K562 (cell line): ENCODE data around the gene SPECC1L. TPM values are rescaled to one million over a fixed set of nuclear protein-coding genes. Genes with fewer than 3 reads are reported as not detected.
A peak's percentile ranks its signal among the peaks of the same experiment; 100 is the strongest.

Experiments
- BACH1 ChIP-seq: fragments of 200-800 bp; sonication (Bioruptor generic); IDR thresholded peaks from 2 replicates; pipeline ENCODE4 v1.6.1; 2016; ENCODE audit warnings: missing genetic modification characterization, missing compliant biosample characterization
- ESRRA ChIP-seq: fragments of 450-650 bp; IDR thresholded peaks from 2 replicates; pipeline ENCODE4 v1.6.1; 2014; ENCODE audit warnings: low read depth, mild to moderate bottlenecking, moderate library complexity, borderline replicate concordance
- KDM4B ChIP-seq, 2 experiments: fragments of 450-650 bp in 1 of 2; sonication (generic) in 1 of 2; IDR thresholded peaks; 2 replicates each; pipeline ENCODE4 v1.6.1; 2016 to 2017; ENCODE audit warnings: borderline replicate concordance in 2 of 2, antibody characterized with exemption in 1 of 2, low read depth in 1 of 2, mild to moderate bottlenecking in 1 of 2
- KHSRP ChIP-seq: fragments of 450-650 bp; IDR thresholded peaks from 2 replicates; pipeline ENCODE4 v1.6.1; 2017
- NR1H2 ChIP-seq: sonication (generic); formaldehyde crosslinking; IDR thresholded peaks from 2 replicates; pipeline ENCODE4 v1.4.0; 2020; ENCODE audit warnings: mild to moderate bottlenecking, missing genetic modification reagents
- RAD21 ChIP-seq, 2 experiments: fragments of 250-450 bp in 1 of 2; fragments of 450-650 bp in 1 of 2; sonication (Bioruptor Pico) in 1 of 2; formaldehyde crosslinking in 1 of 2; IDR thresholded peaks in 1 of 2; conservative IDR thresholded peaks in 1 of 2; 2 replicates each; pipeline versions ENCODE4 v1.4.0 to v1.8.0; 2020 to 2022; ENCODE audit warnings: mild to moderate bottlenecking in 2 of 2, moderate library complexity in 1 of 2
- RFX1 ChIP-seq: fragments of 450-650 bp; IDR thresholded peaks from 2 replicates; pipeline ENCODE4 v1.6.1; 2016; ENCODE audit warnings: mild to moderate bottlenecking, moderate library complexity
- SMARCB1 ChIP-seq: IDR thresholded peaks from 2 replicates; pipeline ENCODE4 v1.6.1; 2011; ENCODE audit warnings: improper control_type of control experiment, low read depth; ENCODE audit not compliant: insufficient read length
- XRCC4 ChIP-seq: IDR thresholded peaks from one replicate; pipeline ENCODE4 v1.6.1; 2011; ENCODE audit not compliant: insufficient read depth, insufficient read length; ENCODE audit errors: extremely low read depth
- ZNF24 ChIP-seq: fragments of 450-650 bp; IDR thresholded peaks from 2 replicates; pipeline ENCODE4 v1.6.1; 2016
- ZNF282 ChIP-seq: sonication (generic); formaldehyde crosslinking; IDR thresholded peaks from 2 replicates; pipeline ENCODE4 v1.8.1; 2023; ENCODE audit warnings: missing genetic modification reagents
- ZNF354B ChIP-seq: fragments of 250-450 bp; sonication (Bioruptor Pico); IDR thresholded peaks from 2 replicates; pipeline ENCODE4 v1.4.0; 2020
- polyA plus RNA-seq, 8 experiments: library from polyadenylated mRNA; depleted of rRNA in 4 of 8; stranded (reverse) in 5 of 8; unstranded in 3 of 8; fragments of >200 nt; fragmentation: Nextera tagmentation in 2 of 8; fragmentation: Illumina TruSeq in 1 of 8; extraction: Ambion mirVana in 2 of 8; extraction: Trizol in 1 of 8; gene quantifications; 2 replicates each; pipeline versions ENCODE4 v1.2.1 to v1.2.3, GENCODE V29; 2011 to 2014; ENCODE audit warnings: inconsistent platforms in 1 of 8, missing spikeins in 1 of 8
- total RNA-seq, 7 experiments: library from RNA; depleted of rRNA in 6 of 7; stranded (reverse); fragments of >200 nt in 6 of 7; fragmentation: Illumina TruSeq in 2 of 7; extraction: Trizol in 2 of 7; gene quantifications; 2 replicates each; pipeline versions ENCODE4 v1.2.1 to v1.2.3, GENCODE V29; 2011 to 2021; ENCODE audit warnings: low replicate concordance in 1 of 7
- TF ChIP-seq, protein P1 (sequence below), 2 experiments: fragments of 450-650 bp; formaldehyde crosslinking in 1 of 2; IDR thresholded peaks; 2 replicates each; pipeline versions ENCODE4 v1.4.0 to v1.6.1; 2014 to 2020; ENCODE audit warnings: mild to moderate bottlenecking in 2 of 2, borderline replicate concordance in 1 of 2, low read depth in 1 of 2
- TF ChIP-seq, protein P2 (sequence below): fragments of 250-450 bp; sonication (Bioruptor Pico); IDR thresholded peaks from 2 replicates; pipeline ENCODE4 v1.5.0; 2022; ENCODE audit warnings: mild to moderate bottlenecking
- TF ChIP-seq, protein P3 (sequence below), 2 experiments: fragments of 450-650 bp; conservative IDR thresholded peaks; 2 replicates each; pipeline ENCODE4 v1.6.1; 2017; ENCODE audit warnings: mild to moderate bottlenecking in 2 of 2, moderate library complexity in 2 of 2

Gene SPECC1L
- total and polyA plus RNA-seq, 9 of the 15 experiments (the other 6 are each of a cell fraction or from before 2014, with no cell fraction given) = 1.4 to 27.9 (median 14.5) TPM

DNA sequence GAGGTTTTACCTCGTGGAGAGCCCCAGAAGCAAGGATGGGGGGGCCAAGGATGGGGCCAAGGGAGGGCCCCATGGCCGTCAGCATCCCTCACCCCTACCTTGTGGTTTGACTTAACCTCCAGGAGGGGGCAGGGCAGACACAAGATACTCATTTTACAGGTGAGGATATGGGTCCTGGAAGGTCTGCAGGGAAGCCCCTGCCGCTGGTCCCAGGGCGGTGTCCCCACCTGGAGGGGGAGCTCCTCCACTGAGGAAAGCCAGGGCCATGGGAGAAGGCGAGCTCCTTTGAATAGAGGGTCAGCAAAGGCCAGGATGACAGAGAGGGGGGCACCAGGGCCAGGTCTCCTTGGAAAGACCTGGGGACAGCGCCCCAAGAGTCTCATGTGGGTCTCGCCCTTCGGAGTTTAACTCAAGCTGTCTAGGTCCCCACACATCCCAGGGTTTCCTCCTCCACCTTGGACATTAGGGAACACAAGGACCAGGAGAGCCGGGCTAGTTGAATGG, 150.8 kb downstream of the SPECC1L start (continued):
- TF ChIP-seq, protein P1, sequence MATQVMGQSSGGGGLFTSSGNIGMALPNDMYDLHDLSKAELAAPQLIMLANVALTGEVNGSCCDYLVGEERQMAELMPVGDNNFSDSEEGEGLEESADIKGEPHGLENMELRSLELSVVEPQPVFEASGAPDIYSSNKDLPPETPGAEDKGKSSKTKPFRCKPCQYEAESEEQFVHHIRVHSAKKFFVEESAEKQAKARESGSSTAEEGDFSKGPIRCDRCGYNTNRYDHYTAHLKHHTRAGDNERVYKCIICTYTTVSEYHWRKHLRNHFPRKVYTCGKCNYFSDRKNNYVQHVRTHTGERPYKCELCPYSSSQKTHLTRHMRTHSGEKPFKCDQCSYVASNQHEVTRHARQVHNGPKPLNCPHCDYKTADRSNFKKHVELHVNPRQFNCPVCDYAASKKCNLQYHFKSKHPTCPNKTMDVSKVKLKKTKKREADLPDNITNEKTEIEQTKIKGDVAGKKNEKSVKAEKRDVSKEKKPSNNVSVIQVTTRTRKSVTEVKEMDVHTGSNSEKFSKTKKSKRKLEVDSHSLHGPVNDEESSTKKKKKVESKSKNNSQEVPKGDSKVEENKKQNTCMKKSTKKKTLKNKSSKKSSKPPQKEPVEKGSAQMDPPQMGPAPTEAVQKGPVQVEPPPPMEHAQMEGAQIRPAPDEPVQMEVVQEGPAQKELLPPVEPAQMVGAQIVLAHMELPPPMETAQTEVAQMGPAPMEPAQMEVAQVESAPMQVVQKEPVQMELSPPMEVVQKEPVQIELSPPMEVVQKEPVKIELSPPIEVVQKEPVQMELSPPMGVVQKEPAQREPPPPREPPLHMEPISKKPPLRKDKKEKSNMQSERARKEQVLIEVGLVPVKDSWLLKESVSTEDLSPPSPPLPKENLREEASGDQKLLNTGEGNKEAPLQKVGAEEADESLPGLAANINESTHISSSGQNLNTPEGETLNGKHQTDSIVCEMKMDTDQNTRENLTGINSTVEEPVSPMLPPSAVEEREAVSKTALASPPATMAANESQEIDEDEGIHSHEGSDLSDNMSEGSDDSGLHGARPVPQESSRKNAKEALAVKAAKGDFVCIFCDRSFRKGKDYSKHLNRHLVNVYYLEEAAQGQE (IDR thresholded peaks at IDR 0.05; ENCODE audit: borderline replicate concordance) = peak; percentile 48; the same call in 1 of the 2 replicates
- TF ChIP-seq, protein P1 (CRISPR knock-in tag; IDR thresholded peaks at IDR 0.05; ENCODE audit: low read depth) = no peak
- TF ChIP-seq ESRRA (0 out of 2 replicates have a peak, but pooled peaks have one; percentile 16), KHSRP (no peak), RFX1 (no peak), NR1H2 (CRISPR knock-in tag) (no peak), ZNF282 (no peak), XRCC4 (no peak), SMARCB1 (no peak), ZNF24 (no peak), ZNF354B (CRISPR knock-in tag) (no peak), BACH1 (tag) (no peak), RAD21 (CRISPR knock-in tag; conservative IDR thresholded peaks at IDR 0.05 in 1 of 2, IDR thresholded peaks at IDR 0.05 in 1 of 2) (peak; percentile 48 to 74; a peak in 3 of 4 replicates), KDM4B (IDR thresholded peaks at IDR 0.05; ENCODE audit: borderline replicate concordance in 2 of 2, low read depth in 1 of 2) (no peak)
- TF ChIP-seq, protein P2, sequence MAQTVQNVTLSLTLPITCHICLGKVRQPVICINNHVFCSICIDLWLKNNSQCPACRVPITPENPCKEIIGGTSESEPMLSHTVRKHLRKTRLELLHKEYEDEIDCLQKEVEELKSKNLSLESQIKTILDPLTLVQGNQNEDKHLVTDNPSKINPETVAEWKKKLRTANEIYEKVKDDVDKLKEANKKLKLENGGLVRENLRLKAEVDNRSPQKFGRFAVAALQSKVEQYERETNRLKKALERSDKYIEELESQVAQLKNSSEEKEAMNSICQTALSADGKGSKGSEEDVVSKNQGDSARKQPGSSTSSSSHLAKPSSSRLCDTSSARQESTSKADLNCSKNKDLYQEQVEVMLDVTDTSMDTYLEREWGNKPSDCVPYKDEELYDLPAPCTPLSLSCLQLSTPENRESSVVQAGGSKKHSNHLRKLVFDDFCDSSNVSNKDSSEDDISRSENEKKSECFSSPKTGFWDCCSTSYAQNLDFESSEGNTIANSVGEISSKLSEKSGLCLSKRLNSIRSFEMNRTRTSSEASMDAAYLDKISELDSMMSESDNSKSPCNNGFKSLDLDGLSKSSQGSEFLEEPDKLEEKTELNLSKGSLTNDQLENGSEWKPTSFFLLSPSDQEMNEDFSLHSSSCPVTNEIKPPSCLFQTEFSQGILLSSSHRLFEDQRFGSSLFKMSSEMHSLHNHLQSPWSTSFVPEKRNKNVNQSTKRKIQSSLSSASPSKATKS (CRISPR knock-in tag) = no peak
- TF ChIP-seq, protein P3, sequence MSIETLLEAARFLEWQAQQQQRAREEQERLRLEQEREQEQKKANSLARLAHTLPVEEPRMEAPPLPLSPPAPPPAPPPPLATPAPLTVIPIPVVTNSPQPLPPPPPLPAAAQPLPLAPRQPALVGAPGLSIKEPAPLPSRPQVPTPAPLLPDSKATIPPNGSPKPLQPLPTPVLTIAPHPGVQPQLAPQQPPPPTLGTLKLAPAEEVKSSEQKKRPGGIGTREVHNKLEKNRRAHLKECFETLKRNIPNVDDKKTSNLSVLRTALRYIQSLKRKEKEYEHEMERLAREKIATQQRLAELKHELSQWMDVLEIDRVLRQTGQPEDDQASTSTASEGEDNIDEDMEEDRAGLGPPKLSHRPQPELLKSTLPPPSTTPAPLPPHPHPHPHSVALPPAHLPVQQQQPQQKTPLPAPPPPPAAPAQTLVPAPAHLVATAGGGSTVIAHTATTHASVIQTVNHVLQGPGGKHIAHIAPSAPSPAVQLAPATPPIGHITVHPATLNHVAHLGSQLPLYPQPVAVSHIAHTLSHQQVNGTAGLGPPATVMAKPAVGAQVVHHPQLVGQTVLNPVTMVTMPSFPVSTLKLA (conservative IDR thresholded peaks at IDR 0.05) = no peak
